Skeletal muscle tissue (tissue), 4 donors: ENCODE measurements around the gene SHKBP1. TPM values are rescaled to one million over a fixed set of nuclear protein-coding genes. Genes with fewer than 3 reads are reported as not detected.
A peak's percentile ranks its signal among the peaks of the same experiment; 100 is the strongest.

ENCODE experiments used
- H3K27ac ChIP-seq: one replicate; pipeline ENCODE4 v1.7.0; 2013; ENCODE audit warnings: mild to moderate bottlenecking, low read depth, low read length, inconsistent platforms
- H3K27me3 ChIP-seq, 3 donors: one replicate each; pipeline ENCODE4 v1.7.0; 2013; ENCODE audit warnings: low read length in 3 of 3; ENCODE audit not compliant: control insufficient read depth in 3 of 3, insufficient read depth in 3 of 3
- H3K36me3 ChIP-seq, 3 donors: one replicate each; pipeline ENCODE4 v1.7.0; 2013; ENCODE audit warnings: low read length in 3 of 3; ENCODE audit not compliant: control insufficient read depth in 3 of 3, insufficient read depth in 3 of 3
- H3K4me1 ChIP-seq, 3 donors: one replicate each; pipeline ENCODE4 v1.7.0; 2013; ENCODE audit warnings: low read length in 3 of 3, mild to moderate bottlenecking in 3 of 3; ENCODE audit not compliant: control insufficient read depth in 3 of 3, insufficient read depth in 3 of 3
- H3K4me3 ChIP-seq, 3 donors: one replicate each; pipeline ENCODE4 v1.7.0; 2013; ENCODE audit warnings: low read length in 3 of 3
- H3K9ac ChIP-seq, 3 donors: one replicate each; pipeline ENCODE4 v1.7.0; 2013; ENCODE audit warnings: low read length in 3 of 3, mild to moderate bottlenecking in 3 of 3, moderate library complexity in 2 of 3, low read depth in 1 of 3
- H3K9me3 ChIP-seq, 3 donors: one replicate each; pipeline ENCODE4 v1.7.0; 2013; ENCODE audit warnings: low read length in 3 of 3; ENCODE audit not compliant: control insufficient read depth in 3 of 3
- total RNA-seq: library from RNA; depleted of rRNA; stranded (reverse); fragments of >200 nt; gene quantifications from one replicate; pipeline ENCODE4 v1.2.3, GENCODE V29; 2014
- donor health status: Osteomylitis.

Gene SHKBP1
- total RNA-seq, 1 donor from 2014 or later = 6.3 TPM

GRCh38 chr19:40605216-40605971 is 28.7 kb downstream of the SHKBP1 start:
- peaks cover 0 to 15% (median 10%) of the 10 kb centered on the region in 3 donors for H3K27me3 ChIP-seq
- peak overlapping the region; percentile 47 for H3K27ac ChIP-seq
- peaks cover 49 to 55% (median 55%) of the 10 kb centered on the region in 3 donors for H3K4me1 ChIP-seq
- no peaks in the 10 kb centered on the region for H3K9me3 ChIP-seq
- no peaks in the 10 kb centered on the region for H3K36me3 ChIP-seq
- peak overlapping the region; percentile 40 to 83 (median 64) for H3K9ac ChIP-seq
- H3K4me3 ChIP-seq = peak overlapping the region; percentile 59 to 72 (median 68)

- no peaks in the 10 kb centered on the region for H3K36me3 ChIP-seq
- H3K27me3 ChIP-seq = peaks cover 0 to 4% (median under 1%) of the 10 kb centered on the region in 3 donors
- no peak overlapping the region for H3K9ac ChIP-seq
- no peaks in the 10 kb centered on the region for H3K9me3 ChIP-seq
- H3K4me3 ChIP-seq = no peak overlapping the region
- H3K27ac ChIP-seq = no peak overlapping the region
- peaks cover 41 to 49% (median 45%) of the 10 kb centered on the region in 3 donors for H3K4me1 ChIP-seq
These were observed 30.9 kb downstream of the SHKBP1 start for GRCh38 chr19:40607311-40608239.

- no peak overlapping the region for H3K9ac ChIP-seq
- no peaks in the 10 kb centered on the region for H3K36me3 ChIP-seq
- H3K9me3 ChIP-seq = no peaks in the 10 kb centered on the region
- peaks cover 34 to 44% (median 40%) of the 10 kb centered on the region in 3 donors for H3K4me1 ChIP-seq
- peaks cover 0 to 3% (median 0%) of the 10 kb centered on the region in 3 donors for H3K27me3 ChIP-seq
- H3K27ac ChIP-seq = no peak overlapping the region
- H3K4me3 ChIP-seq = no peak overlapping the region
These were observed 31.6 kb downstream of the SHKBP1 start for GRCh38 chr19:40608240-40608621.

DNA sequence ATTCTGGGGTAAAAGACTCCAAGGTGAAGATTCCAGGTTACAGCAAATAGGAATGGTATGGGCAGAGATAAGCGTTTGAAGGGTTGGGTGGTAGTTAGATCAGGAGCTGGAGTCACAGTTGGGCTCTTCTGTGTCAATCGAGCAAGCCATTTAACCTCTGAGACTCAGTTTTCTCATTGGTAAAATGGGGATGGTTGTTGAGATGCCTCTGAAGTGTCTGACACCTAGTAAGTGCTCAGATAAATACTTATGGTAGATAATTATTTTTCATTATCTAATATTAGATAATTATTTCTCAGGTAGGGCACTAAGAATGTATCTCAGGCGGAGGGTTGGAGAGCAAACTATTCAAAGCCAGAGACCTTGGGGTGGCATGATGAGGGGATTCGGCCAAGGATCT is 32.3 kb downstream of the SHKBP1 start:
- peak overlapping the region in 1 of 3 donors; percentile 64 for H3K9ac ChIP-seq
- H3K27ac ChIP-seq = no peak overlapping the region
- H3K4me3 ChIP-seq = peak overlapping the region in 2 of 3 donors; percentile 38 to 67
- no peaks in the 10 kb centered on the region for H3K9me3 ChIP-seq
- peaks cover 29 to 40% (median 38%) of the 10 kb centered on the region in 3 donors for H3K4me1 ChIP-seq
- peaks cover 0 to 3% (median 0%) of the 10 kb centered on the region in 3 donors for H3K27me3 ChIP-seq
- H3K36me3 ChIP-seq = no peaks in the 10 kb centered on the region

DNA sequence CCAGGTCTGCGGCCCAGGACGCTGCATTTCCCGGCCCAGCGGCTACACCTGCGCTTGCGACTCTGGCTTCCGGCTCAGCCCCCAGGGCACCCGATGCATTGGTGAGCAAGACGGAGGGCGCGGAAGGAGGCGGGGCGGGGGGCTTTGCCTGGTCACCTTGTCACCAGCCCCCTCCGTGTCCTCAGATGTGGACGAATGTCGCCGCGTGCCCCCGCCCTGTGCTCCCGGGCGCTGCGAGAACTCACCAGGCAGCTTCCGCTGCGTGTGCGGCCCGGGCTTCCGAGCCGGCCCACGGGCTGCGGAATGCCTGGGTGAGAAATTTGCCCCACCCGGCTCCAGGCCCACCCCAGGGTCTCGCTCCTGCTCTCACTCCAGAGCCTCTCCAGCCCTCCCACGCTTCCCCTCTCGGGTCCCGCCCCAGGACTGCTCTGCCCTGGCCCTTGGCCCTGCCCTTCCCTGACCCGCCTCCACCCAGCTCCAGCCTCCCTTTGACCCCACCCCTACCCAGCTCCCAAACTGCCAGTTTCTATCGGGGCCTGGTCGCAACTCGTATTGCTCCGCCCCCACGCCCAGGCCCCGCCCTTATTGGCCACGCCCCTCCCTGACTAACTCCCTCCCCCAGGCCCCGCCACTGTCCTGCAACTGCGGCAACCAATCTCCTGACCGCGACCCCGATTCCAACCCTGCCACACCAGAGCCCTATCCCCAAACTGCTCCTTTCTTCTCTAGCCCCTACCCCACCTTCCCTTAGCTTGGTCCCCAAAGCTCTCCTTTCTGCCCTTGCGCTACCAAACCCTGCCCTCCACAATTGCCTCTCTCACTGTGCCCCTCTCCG is 33.1 kb downstream of the SHKBP1 start:
- Histone ChIP-seq H3K9ac (peak overlapping the region; percentile 64 to 91 (median 83)), H3K36me3 (no peaks in the 10 kb centered on the region), H3K4me1 (peaks cover 21 to 32% (median 32%) of the 10 kb centered on the region in 3 donors), H3K4me3 (peak overlapping the region; percentile 63 to 75 (median 67)), H3K27ac (peak overlapping the region; percentile 76), H3K27me3 (peaks cover 0 to 3% (median 0%) of the 10 kb centered on the region in 3 donors), H3K9me3 (no peaks in the 10 kb centered on the region)

DNA sequence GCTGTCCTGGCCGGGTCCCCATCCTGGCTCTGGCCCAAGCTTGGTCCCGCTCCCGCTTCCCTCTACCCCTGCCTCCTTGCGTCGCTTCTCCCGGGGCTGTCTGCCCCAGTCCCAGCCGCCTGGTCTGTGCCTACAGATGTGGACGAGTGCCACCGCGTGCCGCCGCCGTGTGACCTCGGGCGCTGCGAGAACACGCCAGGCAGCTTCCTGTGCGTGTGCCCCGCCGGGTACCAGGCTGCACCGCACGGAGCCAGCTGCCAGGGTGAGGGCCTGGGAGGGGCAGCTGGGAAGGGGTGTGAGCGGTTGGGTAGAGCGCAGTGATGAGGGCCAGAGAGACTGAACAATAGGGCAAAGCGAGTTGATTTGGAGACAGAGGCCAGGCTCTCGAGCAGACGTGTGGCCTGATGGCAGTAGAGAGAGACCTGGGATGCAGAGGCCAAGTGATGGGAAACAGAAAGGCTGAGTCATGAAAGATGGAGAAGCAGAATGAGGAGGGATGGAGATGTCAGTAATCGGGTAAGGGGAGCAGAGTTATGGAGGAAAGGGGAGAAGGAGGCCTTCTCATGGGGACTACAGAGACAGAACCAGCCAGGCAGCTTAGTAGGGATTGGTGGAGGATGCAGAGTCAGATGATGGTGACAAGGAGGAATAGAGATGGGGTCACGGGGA is 33.9 kb downstream of the SHKBP1 start:
- Histone ChIP-seq H3K4me1 (peaks cover 15 to 25% (median 24%) of the 10 kb centered on the region in 3 donors), H3K27me3 (peaks cover 0 to 3% (median 0%) of the 10 kb centered on the region in 3 donors), H3K9me3 (no peaks in the 10 kb centered on the region), H3K27ac (peak overlapping the region; percentile 76), H3K9ac (peak overlapping the region; percentile 64 to 91 (median 83)), H3K4me3 (peak overlapping the region; percentile 63 to 75 (median 67)), H3K36me3 (no peaks in the 10 kb centered on the region)

DNA sequence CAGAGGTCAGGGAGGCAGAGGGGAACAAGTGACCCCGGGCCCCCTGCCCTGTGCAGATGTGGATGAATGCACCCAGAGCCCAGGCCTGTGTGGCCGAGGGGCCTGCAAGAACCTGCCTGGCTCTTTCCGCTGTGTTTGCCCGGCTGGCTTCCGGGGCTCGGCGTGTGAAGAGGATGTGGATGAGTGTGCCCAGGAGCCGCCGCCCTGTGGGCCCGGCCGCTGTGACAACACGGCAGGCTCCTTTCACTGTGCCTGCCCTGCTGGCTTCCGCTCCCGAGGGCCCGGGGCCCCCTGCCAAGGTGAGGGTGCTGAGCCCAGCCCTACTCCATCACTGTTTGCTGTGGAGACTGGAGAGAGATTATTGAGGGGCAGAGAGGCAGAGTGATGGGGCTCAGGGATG is 34.4 kb downstream of the SHKBP1 start:
- Histone ChIP-seq H3K4me3 (peak overlapping the region in 1 of 3 donors; percentile 75), H3K27me3 (peaks cover 0 to 3% (median 0%) of the 10 kb centered on the region in 3 donors), H3K27ac (no peak overlapping the region), H3K9ac (no peak overlapping the region), H3K36me3 (peaks cover 0 to 3% (median 0%) of the 10 kb centered on the region in 3 donors), H3K4me1 (peaks cover 9 to 20% (median 18%) of the 10 kb centered on the region in 3 donors), H3K9me3 (no peaks in the 10 kb centered on the region)

GRCh38 chr19:40611900-40612698 is 35.4 kb downstream of the SHKBP1 start:
- H3K4me3 ChIP-seq = no peak overlapping the region
- peaks cover 0 to 3% (median 0%) of the 10 kb centered on the region in 3 donors for H3K27me3 ChIP-seq
- H3K27ac ChIP-seq = no peak overlapping the region
- peaks cover 9 to 18% (median 18%) of the 10 kb centered on the region in 3 donors for H3K4me1 ChIP-seq
- H3K9ac ChIP-seq = no peak overlapping the region
- H3K36me3 ChIP-seq = peaks cover 0 to 6% (median 0%) of the 10 kb centered on the region in 3 donors
- no peaks in the 10 kb centered on the region for H3K9me3 ChIP-seq
